Panc1 (cell line): ENCODE data around the gene TMEM266.

Experiments used
- CTCF ChIP-seq: fragments of 450-650 bp; IDR thresholded peaks from 2 replicates; pipeline ENCODE4 v1.5.1; 2017; ENCODE audit warnings: mild to moderate bottlenecking
- POLR2AphosphoS5 ChIP-seq: IDR thresholded peaks from 2 replicates; pipeline ENCODE4 v1.6.1; 2012; ENCODE audit warnings: mild to moderate bottlenecking, low read depth, low read length, moderate library complexity
- REST ChIP-seq, 2 experiments: IDR thresholded peaks; 2 replicates each; pipeline ENCODE4 v1.6.1; 2011 to 2012; ENCODE audit warnings: low read depth in 2 of 2, control low read depth in 1 of 2, low read length in 1 of 2, mild to moderate bottlenecking in 1 of 2, moderate library complexity in 1 of 2; ENCODE audit not compliant: insufficient read depth in 1 of 2

- TF ChIP-seq CTCF (no peak), POLR2AphosphoS5 (no peak), REST (IDR thresholded peaks at IDR 0.05; ENCODE audit: insufficient read depth in 1 of 2, low read depth in 2 of 2, low read length in 1 of 2) (no peak)
These were observed 98.4 kb downstream of the TMEM266 start for GRCh38 chr15:76158226-76158625.
